GM19193 (cell line): ENCODE measurements around the gene MLEC.

Source experiments
- POLR2A ChIP-seq: IDR thresholded peaks from 4 replicates; pipeline ENCODE4 v1.6.1; 2011; ENCODE audit not compliant: insufficient read depth, insufficient read length; ENCODE audit errors: extremely low read depth

Gene MLEC

GRCh38 chr12:120680165-120680738 is 6.7 kb upstream of the MLEC start:
- no peak for TF ChIP-seq POLR2A

GRCh38 chr12:120684523-120684932 is 2.4 kb upstream of the MLEC start:
- peak; percentile 27 for TF ChIP-seq POLR2A

GRCh38 chr12:120685522-120685921 is 1.4 kb upstream of the MLEC start:
- no peak for TF ChIP-seq POLR2A

- TF ChIP-seq POLR2A: peak; percentile 80
Measured at GRCh38 chr12:120686151-120686689, 729 bp upstream of the MLEC start.

DNA sequence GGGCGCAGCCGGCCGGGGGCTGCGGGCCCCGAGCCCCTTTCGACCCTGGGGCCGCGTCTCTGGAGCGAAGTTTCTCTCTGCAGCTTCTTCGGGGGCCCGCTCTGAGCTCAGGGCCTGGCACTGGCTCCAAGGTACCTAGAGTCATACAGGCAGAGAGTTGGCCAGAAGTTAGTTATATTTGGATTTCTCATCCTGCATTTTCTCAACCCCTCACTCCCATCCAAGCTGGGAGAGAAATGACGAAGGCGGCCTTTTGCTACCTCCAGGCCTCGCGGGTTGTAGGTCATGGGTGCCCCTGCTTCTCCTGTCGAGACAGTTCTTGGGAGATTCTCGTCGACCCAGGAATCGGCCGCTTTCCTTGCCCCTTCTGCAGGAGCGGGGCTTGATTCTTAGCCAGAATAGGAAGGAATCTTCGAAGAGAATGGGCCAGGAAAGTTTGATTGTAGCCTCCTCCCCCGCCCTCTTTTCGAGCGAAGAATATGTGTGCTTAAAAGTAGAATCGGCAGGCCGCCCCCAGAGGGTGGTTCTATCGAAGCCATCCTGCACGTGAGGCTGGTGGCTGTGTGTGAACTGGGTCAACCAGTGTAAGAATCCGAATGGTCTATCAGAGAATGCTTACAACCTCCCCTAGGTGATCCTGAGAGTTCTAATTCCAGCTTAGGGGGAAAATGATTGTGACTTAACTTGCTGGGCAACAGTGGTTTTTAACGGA is 785 bp downstream of the MLEC start:
- no peak for TF ChIP-seq POLR2A

GRCh38 chr12:120688527-120689071 is 1.6 kb downstream of the MLEC start:
- TF ChIP-seq POLR2A: no peak

GRCh38 chr12:120689397-120690082 is 2.6 kb downstream of the MLEC start:
- no peak for TF ChIP-seq POLR2A

DNA sequence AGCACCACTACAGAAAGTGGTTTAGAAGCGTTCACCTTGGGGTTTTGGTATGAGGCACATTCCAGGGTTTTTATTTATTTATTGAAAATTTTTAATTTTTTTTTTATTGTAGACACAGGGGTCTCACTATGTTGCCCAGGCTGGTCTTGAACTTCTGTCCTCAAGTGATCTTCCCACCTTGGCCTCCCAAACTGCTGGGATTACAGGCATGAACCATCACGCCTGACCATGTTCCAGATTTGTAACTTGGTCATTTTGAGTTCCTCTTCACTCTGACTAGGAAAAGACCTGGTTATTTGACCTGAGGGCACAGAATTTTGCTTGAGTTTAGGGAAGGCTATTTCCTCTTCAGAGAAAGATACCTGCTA is 3.1 kb downstream of the MLEC start:
- TF ChIP-seq POLR2A: no peak

GRCh38 chr12:120690978-120691377 is 4.0 kb downstream of the MLEC start:
- TF ChIP-seq POLR2A: no peak

DNA sequence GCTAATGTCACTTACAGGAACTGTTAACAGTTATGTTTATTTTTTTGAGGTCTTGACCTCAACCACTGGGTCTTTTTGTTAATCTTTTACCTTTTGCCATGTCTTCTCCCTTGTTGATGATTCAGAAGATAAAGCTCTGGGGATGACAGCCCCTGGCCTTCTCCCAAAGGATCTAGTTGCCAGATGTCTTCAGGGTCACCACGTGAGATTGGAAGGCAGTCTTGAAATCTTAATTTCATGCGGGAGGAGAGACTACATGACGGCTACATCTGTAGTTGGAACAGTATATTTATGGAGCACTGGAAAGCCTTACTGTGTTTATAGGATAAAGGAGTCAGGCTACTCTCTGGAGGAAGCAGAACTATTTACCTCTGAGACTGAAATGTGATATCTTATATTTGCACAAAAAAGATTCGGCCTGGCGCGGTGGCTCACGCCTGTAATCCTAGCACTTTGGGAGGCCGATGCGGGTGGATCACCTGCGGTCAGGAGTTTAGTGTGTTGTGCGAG is 5.6 kb downstream of the MLEC start:
- no peak for TF ChIP-seq POLR2A

GRCh38 chr12:120693848-120694247 is 6.9 kb downstream of the MLEC start:
- TF ChIP-seq POLR2A: no peak

DNA sequence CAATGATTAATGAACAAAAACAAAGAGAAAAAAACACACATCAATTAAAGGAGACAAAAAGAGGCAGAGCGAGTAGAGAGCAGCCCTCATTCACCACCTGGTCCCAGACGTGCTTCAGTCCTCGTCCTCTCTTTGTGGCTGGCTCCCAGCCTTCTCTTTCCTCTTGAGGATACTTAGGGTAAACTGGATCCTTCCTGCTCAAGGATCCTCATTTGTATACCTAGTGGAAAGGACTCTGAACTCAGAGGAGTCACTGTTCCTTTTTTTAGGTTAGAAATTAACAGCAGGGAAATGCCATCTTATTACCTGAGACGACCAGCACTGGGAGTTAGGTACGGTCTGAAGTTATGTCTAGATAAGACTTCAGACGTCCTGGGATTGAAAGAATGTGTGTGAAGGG is 9.7 kb downstream of the MLEC start:
- TF ChIP-seq POLR2A: no peak

DNA sequence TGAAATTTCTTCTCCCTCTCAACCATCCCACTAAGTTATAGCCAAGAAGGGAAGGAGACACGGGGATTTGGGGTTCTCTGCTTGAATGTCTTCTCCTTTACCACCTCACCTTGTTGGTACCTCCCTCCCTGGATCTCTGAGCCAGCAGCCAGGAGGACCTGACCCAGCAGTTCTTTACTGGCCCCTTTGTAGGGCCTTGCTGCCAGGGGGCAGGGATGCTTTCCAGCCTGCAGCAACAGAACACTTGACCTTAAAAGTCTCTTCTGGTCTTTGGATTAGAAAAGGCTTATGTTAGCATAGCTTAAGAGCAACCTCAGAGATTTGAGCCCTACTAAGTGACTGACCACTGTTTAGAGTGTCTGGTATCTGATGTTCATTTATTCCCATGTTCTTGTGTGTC is 10.4 kb downstream of the MLEC start:
- TF ChIP-seq POLR2A: no peak

DNA sequence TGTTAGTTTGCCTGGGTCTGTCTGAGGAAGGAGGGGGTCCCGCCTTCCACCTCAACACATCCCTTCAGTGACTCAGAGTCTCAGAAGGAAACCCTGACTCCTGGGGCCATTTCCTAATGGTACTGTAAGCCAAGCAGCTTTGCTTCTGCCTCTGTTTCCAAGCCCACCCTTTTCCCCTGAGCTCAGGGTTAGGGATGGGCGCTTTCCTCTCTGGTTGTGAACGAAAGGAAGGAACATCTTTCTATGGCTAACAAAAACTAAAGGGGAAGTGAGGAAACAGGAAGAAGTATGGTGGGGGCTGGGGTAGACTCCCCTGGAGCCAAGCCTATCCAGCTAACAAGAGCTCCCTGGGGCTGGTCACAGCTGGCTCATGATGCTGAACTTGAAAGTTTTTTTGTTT is 11.7 kb downstream of the MLEC start:
- TF ChIP-seq POLR2A: no peak

DNA sequence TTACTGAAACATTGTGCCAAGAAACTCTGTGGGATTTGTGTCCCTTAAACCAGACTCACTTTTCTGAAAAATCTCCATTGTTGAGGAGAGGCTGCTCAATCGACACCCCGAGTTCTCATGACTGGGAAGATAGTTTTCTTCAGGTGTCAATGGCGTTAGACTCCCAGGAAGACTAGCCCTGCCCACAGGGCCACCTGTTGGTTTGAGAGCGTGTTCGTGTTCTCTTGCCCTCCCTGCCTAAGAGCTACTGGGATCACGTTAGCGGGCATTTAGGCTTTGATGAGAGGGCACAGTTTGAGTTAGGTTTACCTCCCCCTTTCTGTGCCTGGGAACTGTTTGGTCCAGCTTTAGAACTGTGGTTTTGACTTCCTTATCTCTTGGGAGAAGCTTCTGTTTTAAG is 12.6 kb downstream of the MLEC start:
- TF ChIP-seq POLR2A: no peak
